Measurements from ENCODE around the gene SRGAP3. TPM values are rescaled to one million over a fixed set of nuclear protein-coding genes. Genes with fewer than 3 reads are reported as not detected.
"Not testable (repeated sequence)": the region's sequence is repeated elsewhere in the genome, so short reads cannot be mapped to it uniquely, and the experiment has no call there.

The SRGAP3 gene
- total RNA-seq, 2 experiments from 2014 or later, result 2.8 to 3.2 TPM

GRCh38 chr3:9291821-9292410 is 42.5 kb upstream of the SRGAP3 start:
- Histone ChIP-seq H3K4me1 (ENCODE audit: insufficient read depth, low read length) (no peaks in the 10 kb centered on the region), H3K27me3 (ENCODE audit: control insufficient read depth in 1 of 2, insufficient read depth in 2 of 2, low read length in 2 of 2) (peaks cover 0 to 3% of the 10 kb centered on the region in 2 experiments), H3K27ac (ENCODE audit: low read depth in 1 of 2, low read length in 2 of 2) (no peak overlapping the region), H3K36me3 (ENCODE audit: insufficient read depth, low read length) (no peaks in the 10 kb centered on the region), H3K9me3 (ENCODE audit: control insufficient read depth in 1 of 2, insufficient read depth in 1 of 2, low read length in 2 of 2) (no peaks in the 10 kb centered on the region), H3K4me3 (ENCODE audit: low read length) (no peak overlapping the region)
- POLR2A ChIA-PET, result no interaction called here
- no peak for TF ChIP-seq CTCF (IDR thresholded peaks at IDR 0.05)
- CTCF ChIA-PET, result no interaction called here
- intact Hi-C loops (cut with DNase I, micrococcal nuclease), result no loop called here
- Mint-ChIP-seq H3K4me3 (no peak overlapping the region), H3K9me3 (no peaks in the 10 kb centered on the region), H3K27ac (no peak overlapping the region), H3K36me3 (ENCODE audit: low read depth) (no peaks in the 10 kb centered on the region), H3K27me3 (peaks cover 33% of the 10 kb centered on the region), H3K4me1 (ENCODE audit: low read depth) (no peaks in the 10 kb centered on the region)
- ATAC-seq (ENCODE audit: poor library complexity) (no peak), DNase-seq (no peak)

- H3K4me1 ChIP-seq (ENCODE audit: insufficient read depth, low read length), result no peaks in the 10 kb centered on the region
- TF ChIP-seq CTCF (IDR thresholded peaks at IDR 0.05), result no peak
- peaks cover 0 to 3% of the 10 kb centered on the region in 2 experiments for H3K27me3 ChIP-seq (ENCODE audit: control insufficient read depth in 1 of 2, insufficient read depth in 2 of 2, low read length in 2 of 2)
- H3K27ac Mint-ChIP-seq, result no peak overlapping the region
- H3K27me3 Mint-ChIP-seq, result peaks cover 33% of the 10 kb centered on the region
- no peaks in the 10 kb centered on the region for H3K36me3 ChIP-seq (ENCODE audit: insufficient read depth, low read length)
- no peaks in the 10 kb centered on the region for H3K36me3 Mint-ChIP-seq (ENCODE audit: low read depth)
- no peaks in the 10 kb centered on the region for H3K9me3 Mint-ChIP-seq
- H3K27ac ChIP-seq (ENCODE audit: low read depth in 1 of 2, low read length in 2 of 2), result no peak overlapping the region
- no peaks in the 10 kb centered on the region for H3K4me1 Mint-ChIP-seq (ENCODE audit: low read depth)
- no peak overlapping the region for H3K4me3 Mint-ChIP-seq
- no peak for ATAC-seq (ENCODE audit: poor library complexity)
- intact Hi-C loops (cut with DNase I, micrococcal nuclease), result no loop called here
- no peaks in the 10 kb centered on the region for H3K9me3 ChIP-seq (ENCODE audit: control insufficient read depth in 1 of 2, insufficient read depth in 1 of 2, low read length in 2 of 2)
- no peak for DNase-seq
- H3K4me3 ChIP-seq (ENCODE audit: low read length), result no peak overlapping the region
- ChIA-PET CTCF (interaction anchor here (1.5 kb wide), 1 partner anchor 11 kb away, joined by 6 read pairs; no protein-coding TSS in a partner anchor), POLR2A (no interaction called here)
Measured at GRCh38 chr3:9290566-9290965, 41.1 kb upstream of the SRGAP3 start.

GRCh38 chr3:9281533-9281932 is 32.1 kb upstream of the SRGAP3 start:
- H3K27me3 ChIP-seq (ENCODE audit: control insufficient read depth in 1 of 2, insufficient read depth in 2 of 2, low read length in 2 of 2); H3K4me1 ChIP-seq (ENCODE audit: insufficient read depth, low read length); H3K4me1 Mint-ChIP-seq (ENCODE audit: low read depth); H3K9me3 ChIP-seq (ENCODE audit: control insufficient read depth in 1 of 2, insufficient read depth in 1 of 2, low read length in 2 of 2); H3K36me3 ChIP-seq (ENCODE audit: insufficient read depth, low read length); H3K27me3 Mint-ChIP-seq; intact Hi-C loops (cut with DNase I, micrococcal nuclease); H3K36me3 Mint-ChIP-seq (ENCODE audit: low read depth); H3K27ac Mint-ChIP-seq; ATAC-seq (ENCODE audit: poor library complexity); H3K4me3 ChIP-seq (ENCODE audit: low read length); POLR2A ChIA-PET; DNase-seq; H3K27ac ChIP-seq (ENCODE audit: low read depth in 1 of 2, low read length in 2 of 2); H3K9me3 Mint-ChIP-seq; CTCF ChIA-PET; H3K4me3 Mint-ChIP-seq: not testable (repeated sequence)
